ENCODE measurements around the gene THYN1.

THYN1 gene

GRCh38 chr11:134235399-134235798 is 17.8 kb downstream of the THYN1 start:
- no peak overlapping the region for H2BK5ac ChIP-seq (ENCODE audit: low read length)
- H3K23ac ChIP-seq (ENCODE audit: low read length) = no peak overlapping the region
- H3K18ac ChIP-seq (ENCODE audit: low read length) = no peak overlapping the region
- H3K79me2 ChIP-seq (ENCODE audit: control insufficient read depth, insufficient read depth, low read length) = peaks cover under 1% of the 10 kb centered on the region
- DNase-seq = no peak
- no peak overlapping the region for H4K8ac ChIP-seq (ENCODE audit: low read depth, low read length)
- no peak overlapping the region for H3K56ac ChIP-seq (ENCODE audit: low read length)
- H3K9ac ChIP-seq (ENCODE audit: low read length) = no peak overlapping the region
- no peak overlapping the region for H4K5ac ChIP-seq (ENCODE audit: low read length)
- no peak overlapping the region for H3K27ac ChIP-seq (ENCODE audit: low read depth, low read length)
- no peak overlapping the region for H3K4me3 ChIP-seq (ENCODE audit: low read length)
- no peak overlapping the region for H2AK5ac ChIP-seq (ENCODE audit: low read length)
- no peaks in the 10 kb centered on the region for H3K27me3 ChIP-seq (ENCODE audit: insufficient read depth, low read length, poor library complexity)
- H2BK120ac ChIP-seq (ENCODE audit: low read depth, low read length) = no peak overlapping the region
- WGBS (ENCODE audit: extremely low coverage, insufficient coverage, low lambda C conversion rate) = no CpG with 5 or more reads among the region's 3 CpGs
- peaks cover 2% of the 10 kb centered on the region for H3K4me1 ChIP-seq (ENCODE audit: control insufficient read depth, low read depth, low read length)
- no peak overlapping the region for H2BK15ac ChIP-seq (replicated peaks; ENCODE audit: low read depth)
- H3K4me2 ChIP-seq (ENCODE audit: low read length) = no peak overlapping the region
- H3K36me3 ChIP-seq (ENCODE audit: control insufficient read depth, insufficient read depth, low read length) = no peaks in the 10 kb centered on the region
- H3K4ac ChIP-seq (ENCODE audit: low read depth, low read length) = no peak overlapping the region
- peaks cover 5% of the 10 kb centered on the region for H3K79me1 ChIP-seq (ENCODE audit: low read length)

DNA sequence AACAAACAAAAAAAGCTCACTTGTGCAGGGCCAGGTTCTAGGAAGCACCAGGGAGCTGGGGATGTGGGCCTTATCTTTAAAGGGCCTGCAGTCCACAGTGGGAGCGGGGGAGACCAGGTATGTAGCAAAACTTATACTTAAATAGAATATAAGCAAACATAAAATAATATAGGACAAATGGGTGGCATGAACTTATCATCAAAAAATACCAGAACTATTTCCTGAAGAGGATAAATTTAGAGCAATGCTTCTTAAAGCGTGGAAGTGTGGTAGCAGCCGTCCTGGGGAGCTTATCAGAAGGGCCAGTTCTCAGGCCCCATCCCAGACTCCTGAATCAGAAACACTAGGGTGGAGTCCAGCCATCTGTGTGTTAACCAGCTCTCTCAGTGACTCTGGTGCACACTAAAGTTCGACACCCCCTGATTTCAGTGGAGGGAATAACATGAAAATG is 19.4 kb downstream of the THYN1 start:
- Histone ChIP-seq H2BK120ac (ENCODE audit: low read depth, low read length) (no peak overlapping the region), H3K4ac (ENCODE audit: low read depth, low read length) (no peak overlapping the region), H3K9ac (ENCODE audit: low read length) (no peak overlapping the region), H3K27ac (ENCODE audit: low read depth, low read length) (no peak overlapping the region), H4K5ac (ENCODE audit: low read length) (no peak overlapping the region), H2BK5ac (ENCODE audit: low read length) (no peak overlapping the region), H3K23ac (ENCODE audit: low read length) (no peak overlapping the region), H2BK15ac (replicated peaks; ENCODE audit: low read depth) (no peak overlapping the region), H3K56ac (ENCODE audit: low read length) (no peak overlapping the region), H3K79me1 (ENCODE audit: low read length) (peaks cover 9% of the 10 kb centered on the region), H3K36me3 (ENCODE audit: control insufficient read depth, insufficient read depth, low read length) (no peaks in the 10 kb centered on the region), H2AK5ac (ENCODE audit: low read length) (no peak overlapping the region), H3K4me1 (ENCODE audit: control insufficient read depth, low read depth, low read length) (peaks cover 2% of the 10 kb centered on the region), H3K18ac (ENCODE audit: low read length) (no peak overlapping the region), H4K8ac (ENCODE audit: low read depth, low read length) (no peak overlapping the region), H3K27me3 (ENCODE audit: insufficient read depth, low read length, poor library complexity) (no peaks in the 10 kb centered on the region), H3K4me3 (ENCODE audit: low read length) (no peak overlapping the region), H3K4me2 (ENCODE audit: low read length) (no peak overlapping the region), H3K79me2 (ENCODE audit: control insufficient read depth, insufficient read depth, low read length) (peaks cover 2% of the 10 kb centered on the region)
- whole genome bisulfite sequencing (ENCODE audit: extremely low coverage, insufficient coverage, low lambda C conversion rate) = no CpG with 5 or more reads among the region's 4 CpGs
- DNase-seq = no peak

DNA sequence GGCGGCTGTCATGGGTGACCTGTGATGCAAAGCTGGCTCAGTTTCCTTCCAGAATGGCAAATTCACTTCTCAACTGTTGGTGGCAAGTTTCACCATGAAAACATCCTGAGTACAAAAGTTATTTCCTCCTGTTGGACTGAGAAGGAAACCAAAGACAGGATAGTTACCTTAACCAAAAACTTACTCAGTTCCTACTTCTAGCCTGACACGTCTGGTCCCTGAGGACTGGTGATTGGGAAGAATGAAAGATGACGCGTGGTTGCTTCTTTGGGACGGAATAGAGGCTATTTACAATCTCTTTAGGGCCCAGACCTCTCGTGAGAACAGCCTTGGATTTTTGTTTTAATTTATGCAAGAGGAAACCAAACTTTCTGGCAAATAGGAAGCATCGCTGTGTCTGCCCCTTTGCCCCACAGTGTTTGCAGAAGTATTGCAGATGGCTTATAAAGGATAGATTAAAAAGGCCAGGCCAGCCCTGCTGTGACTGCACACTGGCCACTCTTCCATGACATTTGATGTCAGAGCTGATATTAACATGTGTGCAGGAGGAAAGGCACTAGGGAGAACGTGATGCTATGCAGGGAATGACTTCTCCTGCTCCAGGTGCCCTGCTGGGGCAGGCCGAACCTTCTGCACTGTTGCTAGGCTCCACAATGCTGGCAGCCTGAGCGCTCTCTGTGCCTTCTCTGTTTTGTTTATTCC is 21.0 kb downstream of the THYN1 start:
- WGBS (ENCODE audit: extremely low coverage, insufficient coverage, low lambda C conversion rate) = no CpG with 5 or more reads among the region's 10 CpGs
- peaks cover 13% of the 10 kb centered on the region for H3K79me1 ChIP-seq (ENCODE audit: low read length)
- no peaks in the 10 kb centered on the region for H3K36me3 ChIP-seq (ENCODE audit: control insufficient read depth, insufficient read depth, low read length)
- peaks cover 2% of the 10 kb centered on the region for H3K79me2 ChIP-seq (ENCODE audit: control insufficient read depth, insufficient read depth, low read length)
- H3K4me1 ChIP-seq (ENCODE audit: control insufficient read depth, low read depth, low read length) = no peaks in the 10 kb centered on the region
- no peaks in the 10 kb centered on the region for H3K27me3 ChIP-seq (ENCODE audit: insufficient read depth, low read length, poor library complexity)
- DNase-seq = no peak
- no peak overlapping the region for H3K27ac ChIP-seq (ENCODE audit: low read depth, low read length)
- no peak overlapping the region for H3K4me2 ChIP-seq (ENCODE audit: low read length)
- no peak overlapping the region for H3K56ac ChIP-seq (ENCODE audit: low read length)
- H2BK5ac ChIP-seq (ENCODE audit: low read length) = no peak overlapping the region
- no peak overlapping the region for H3K4ac ChIP-seq (ENCODE audit: low read depth, low read length)
- no peak overlapping the region for H4K8ac ChIP-seq (ENCODE audit: low read depth, low read length)
- no peak overlapping the region for H3K23ac ChIP-seq (ENCODE audit: low read length)
- no peak overlapping the region for H2BK120ac ChIP-seq (ENCODE audit: low read depth, low read length)
- H3K4me3 ChIP-seq (ENCODE audit: low read length) = no peak overlapping the region
- no peak overlapping the region for H2BK15ac ChIP-seq (replicated peaks; ENCODE audit: low read depth)
- no peak overlapping the region for H2AK5ac ChIP-seq (ENCODE audit: low read length)
- no peak overlapping the region for H3K18ac ChIP-seq (ENCODE audit: low read length)
- H4K5ac ChIP-seq (ENCODE audit: low read length) = no peak overlapping the region
- H3K9ac ChIP-seq (ENCODE audit: low read length) = no peak overlapping the region

DNA sequence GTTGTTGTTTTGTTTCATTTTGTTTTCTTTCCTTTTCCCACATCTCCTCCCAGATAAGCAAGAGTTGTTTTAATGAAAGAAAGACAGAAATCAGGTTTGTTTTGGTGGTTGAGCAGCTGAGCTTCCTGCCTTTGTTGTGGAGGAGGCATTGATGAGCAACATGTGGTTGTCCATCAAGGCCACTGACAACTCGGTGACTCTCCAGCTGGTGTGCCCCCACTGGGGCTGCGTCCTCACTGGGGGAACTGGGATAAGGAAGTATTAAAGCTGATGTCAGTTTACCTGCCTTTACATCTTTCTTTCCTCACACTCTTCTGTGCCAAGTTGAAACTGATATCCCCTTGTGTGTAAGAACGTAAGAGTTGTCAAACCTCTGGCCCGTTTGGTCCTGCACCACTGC is 22.8 kb downstream of the THYN1 start:
- no CpG with 5 or more reads among the region's 4 CpGs for WGBS (ENCODE audit: extremely low coverage, insufficient coverage, low lambda C conversion rate)

GRCh38 chr11:134229126-134229790 is 23.9 kb downstream of the THYN1 start:
- H3K18ac ChIP-seq (ENCODE audit: low read length) = no peak overlapping the region
- H3K27ac ChIP-seq (ENCODE audit: low read depth, low read length) = no peak overlapping the region
- H3K9ac ChIP-seq (ENCODE audit: low read length) = no peak overlapping the region
- no CpG with 5 or more reads among the region's 6 CpGs for WGBS (ENCODE audit: extremely low coverage, insufficient coverage, low lambda C conversion rate)
- no peak overlapping the region for H4K5ac ChIP-seq (ENCODE audit: low read length)
- H3K4ac ChIP-seq (ENCODE audit: low read depth, low read length) = no peak overlapping the region
- H3K27me3 ChIP-seq (ENCODE audit: insufficient read depth, low read length, poor library complexity) = no peaks in the 10 kb centered on the region
- no peaks in the 10 kb centered on the region for H3K36me3 ChIP-seq (ENCODE audit: control insufficient read depth, insufficient read depth, low read length)
- H3K4me3 ChIP-seq (ENCODE audit: low read length) = no peak overlapping the region
- H2AK5ac ChIP-seq (ENCODE audit: low read length) = no peak overlapping the region
- H2BK5ac ChIP-seq (ENCODE audit: low read length) = no peak overlapping the region
- no peak overlapping the region for H3K4me2 ChIP-seq (ENCODE audit: low read length)
- H4K8ac ChIP-seq (ENCODE audit: low read depth, low read length) = no peak overlapping the region
- H3K4me1 ChIP-seq (ENCODE audit: control insufficient read depth, low read depth, low read length) = no peaks in the 10 kb centered on the region
- H3K79me2 ChIP-seq (ENCODE audit: control insufficient read depth, insufficient read depth, low read length) = peaks cover 2% of the 10 kb centered on the region
- no peak overlapping the region for H3K23ac ChIP-seq (ENCODE audit: low read length)
- H2BK15ac ChIP-seq (replicated peaks; ENCODE audit: low read depth) = no peak overlapping the region
- no peak for DNase-seq
- H3K56ac ChIP-seq (ENCODE audit: low read length) = no peak overlapping the region
- peaks cover 20% of the 10 kb centered on the region for H3K79me1 ChIP-seq (ENCODE audit: low read length)
- H2BK120ac ChIP-seq (ENCODE audit: low read depth, low read length) = no peak overlapping the region

More for the DNA sequence above, 22.8 kb downstream of the THYN1 start:
- Histone ChIP-seq H3K23ac (ENCODE audit: low read length) (no peak overlapping the region), H2BK15ac (replicated peaks; ENCODE audit: low read depth) (no peak overlapping the region), H2BK120ac (ENCODE audit: low read depth, low read length) (no peak overlapping the region), H3K18ac (ENCODE audit: low read length) (no peak overlapping the region), H3K79me1 (ENCODE audit: low read length) (peaks cover 18% of the 10 kb centered on the region), H3K79me2 (ENCODE audit: control insufficient read depth, insufficient read depth, low read length) (peaks cover 2% of the 10 kb centered on the region), H4K8ac (ENCODE audit: low read depth, low read length) (no peak overlapping the region), H3K4ac (ENCODE audit: low read depth, low read length) (no peak overlapping the region), H3K27ac (ENCODE audit: low read depth, low read length) (no peak overlapping the region), H3K4me1 (ENCODE audit: control insufficient read depth, low read depth, low read length) (no peaks in the 10 kb centered on the region), H4K5ac (ENCODE audit: low read length) (no peak overlapping the region), H3K27me3 (ENCODE audit: insufficient read depth, low read length, poor library complexity) (no peaks in the 10 kb centered on the region), H3K4me3 (ENCODE audit: low read length) (no peak overlapping the region), H3K4me2 (ENCODE audit: low read length) (no peak overlapping the region), H2AK5ac (ENCODE audit: low read length) (no peak overlapping the region), H3K56ac (ENCODE audit: low read length) (no peak overlapping the region), H3K9ac (ENCODE audit: low read length) (no peak overlapping the region), H2BK5ac (ENCODE audit: low read length) (no peak overlapping the region), H3K36me3 (ENCODE audit: control insufficient read depth, insufficient read depth, low read length) (no peaks in the 10 kb centered on the region)
- DNase-seq = no peak
